Measurements from ENCODE around the gene SMG1. TPM values are rescaled to one million over a fixed set of nuclear protein-coding genes. Genes with fewer than 3 reads are reported as not detected.

SMG1 gene
- total and polyA plus RNA-seq, 4 donors: 11.3 to 139 (median 43.0) TPM

DNA sequence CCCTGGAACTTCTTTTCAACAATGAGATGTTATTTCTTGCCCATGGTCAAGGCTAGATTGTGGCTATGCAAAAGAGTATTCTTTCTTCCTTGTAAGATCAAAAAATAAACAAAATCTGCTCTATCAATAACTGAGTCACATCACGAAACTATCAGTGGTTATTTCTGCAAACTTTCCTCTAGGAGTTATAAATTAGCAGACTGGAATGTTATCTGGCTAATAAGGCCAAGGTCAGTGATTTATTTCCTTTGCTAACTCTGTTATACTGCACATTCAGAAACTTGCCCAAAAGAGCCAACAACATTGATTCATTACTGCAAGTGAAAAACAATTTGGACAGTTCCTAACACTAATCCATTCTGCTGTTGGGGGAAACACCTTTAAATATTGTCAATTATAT is 129.8 kb downstream of the SMG1 start:
- ATAC-seq (ENCODE audit: insufficient read depth, low FRiP score) (no peak), DNase-seq (no peak)
- Histone ChIP-seq H3K9me3 (ENCODE audit: control insufficient read depth in 4 of 4, insufficient read depth in 3 of 4, low read length in 3 of 4) (no peaks in the 10 kb centered on the region), H3K27ac (ENCODE audit: low read depth in 1 of 2, low read length in 1 of 2) (no peak overlapping the region), H3K4me3 (no peak overlapping the region), H3K9ac (ENCODE audit: insufficient read depth in 1 of 2, low read length in 2 of 2) (no peak overlapping the region), H3K36me3 (ENCODE audit: control insufficient read depth in 4 of 4, insufficient read depth in 4 of 4, low read length in 4 of 4) (peaks cover 11 to 41% (median 33%) of the 10 kb centered on the region in 4 donors), H3K27me3 (ENCODE audit: control insufficient read depth in 3 of 3, insufficient read depth in 3 of 3, low read length in 2 of 3) (no peaks in the 10 kb centered on the region), H3K4me1 (ENCODE audit: control insufficient read depth in 5 of 5, insufficient read depth in 5 of 5, low read length in 5 of 5) (peaks cover 0 to 27% (median 2%) of the 10 kb centered on the region in 5 donors)
- TF ChIP-seq, protein P1, sequence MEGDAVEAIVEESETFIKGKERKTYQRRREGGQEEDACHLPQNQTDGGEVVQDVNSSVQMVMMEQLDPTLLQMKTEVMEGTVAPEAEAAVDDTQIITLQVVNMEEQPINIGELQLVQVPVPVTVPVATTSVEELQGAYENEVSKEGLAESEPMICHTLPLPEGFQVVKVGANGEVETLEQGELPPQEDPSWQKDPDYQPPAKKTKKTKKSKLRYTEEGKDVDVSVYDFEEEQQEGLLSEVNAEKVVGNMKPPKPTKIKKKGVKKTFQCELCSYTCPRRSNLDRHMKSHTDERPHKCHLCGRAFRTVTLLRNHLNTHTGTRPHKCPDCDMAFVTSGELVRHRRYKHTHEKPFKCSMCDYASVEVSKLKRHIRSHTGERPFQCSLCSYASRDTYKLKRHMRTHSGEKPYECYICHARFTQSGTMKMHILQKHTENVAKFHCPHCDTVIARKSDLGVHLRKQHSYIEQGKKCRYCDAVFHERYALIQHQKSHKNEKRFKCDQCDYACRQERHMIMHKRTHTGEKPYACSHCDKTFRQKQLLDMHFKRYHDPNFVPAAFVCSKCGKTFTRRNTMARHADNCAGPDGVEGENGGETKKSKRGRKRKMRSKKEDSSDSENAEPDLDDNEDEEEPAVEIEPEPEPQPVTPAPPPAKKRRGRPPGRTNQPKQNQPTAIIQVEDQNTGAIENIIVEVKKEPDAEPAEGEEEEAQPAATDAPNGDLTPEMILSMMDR (IDR thresholded peaks at IDR 0.05; ENCODE audit: control extremely low read depth, extremely low read depth): no peak
- 89 to 97% methylated on average over 1 of the region's 1 CpG for WGBS, 2 donors

DNA sequence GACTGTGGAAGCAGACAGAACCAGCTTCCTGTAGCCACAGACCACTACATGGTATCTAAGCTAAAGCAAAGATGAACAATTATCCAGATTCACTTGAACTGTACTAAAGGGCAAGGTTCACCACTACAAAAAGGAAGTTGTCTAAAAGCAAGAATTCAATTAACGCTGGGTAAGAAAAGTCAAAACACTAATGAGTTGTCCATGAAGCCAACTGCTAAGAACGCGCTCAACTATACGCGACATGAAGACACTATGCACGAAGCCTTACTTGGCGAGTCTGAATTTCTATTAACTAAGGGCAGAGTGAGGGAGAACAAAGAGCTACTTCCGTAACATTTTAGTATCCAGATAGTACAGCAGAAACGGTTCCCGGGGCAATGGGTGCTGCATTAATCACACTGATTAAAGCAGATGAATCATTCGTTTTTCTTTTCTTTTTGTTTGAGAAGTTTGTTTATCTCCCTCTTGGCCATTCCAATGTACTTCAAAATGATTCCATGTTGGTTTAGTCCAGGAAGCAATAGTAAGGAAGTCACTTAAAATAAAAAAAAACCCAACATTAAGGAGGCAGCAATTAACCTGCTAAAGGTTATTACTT is 133.3 kb downstream of the SMG1 start:
- Histone ChIP-seq H3K27me3 (ENCODE audit: control insufficient read depth in 3 of 3, insufficient read depth in 3 of 3, low read length in 2 of 3) (no peaks in the 10 kb centered on the region), H3K4me3 (no peak overlapping the region), H3K36me3 (ENCODE audit: control insufficient read depth in 4 of 4, insufficient read depth in 4 of 4, low read length in 4 of 4) (peaks cover 13 to 49% (median 40%) of the 10 kb centered on the region in 4 donors), H3K9ac (ENCODE audit: insufficient read depth in 1 of 2, low read length in 2 of 2) (peak overlapping the region in 1 of 2 donors; percentile 32), H3K27ac (ENCODE audit: low read depth in 1 of 2, low read length in 1 of 2) (no peak overlapping the region), H3K9me3 (ENCODE audit: control insufficient read depth in 4 of 4, insufficient read depth in 3 of 4, low read length in 3 of 4) (no peaks in the 10 kb centered on the region), H3K4me1 (ENCODE audit: control insufficient read depth in 5 of 5, insufficient read depth in 5 of 5, low read length in 5 of 5) (peaks cover 6 to 15% (median 9%) of the 10 kb centered on the region in 5 donors)
- ATAC-seq (ENCODE audit: insufficient read depth, low FRiP score): no peak
- WGBS, 2 donors: 92 to 95% methylated on average over 11 of the region's 11 CpGs
- no peak for DNase-seq
- TF ChIP-seq, protein P1 (IDR thresholded peaks at IDR 0.05; ENCODE audit: control extremely low read depth, extremely low read depth): no peak

DNA sequence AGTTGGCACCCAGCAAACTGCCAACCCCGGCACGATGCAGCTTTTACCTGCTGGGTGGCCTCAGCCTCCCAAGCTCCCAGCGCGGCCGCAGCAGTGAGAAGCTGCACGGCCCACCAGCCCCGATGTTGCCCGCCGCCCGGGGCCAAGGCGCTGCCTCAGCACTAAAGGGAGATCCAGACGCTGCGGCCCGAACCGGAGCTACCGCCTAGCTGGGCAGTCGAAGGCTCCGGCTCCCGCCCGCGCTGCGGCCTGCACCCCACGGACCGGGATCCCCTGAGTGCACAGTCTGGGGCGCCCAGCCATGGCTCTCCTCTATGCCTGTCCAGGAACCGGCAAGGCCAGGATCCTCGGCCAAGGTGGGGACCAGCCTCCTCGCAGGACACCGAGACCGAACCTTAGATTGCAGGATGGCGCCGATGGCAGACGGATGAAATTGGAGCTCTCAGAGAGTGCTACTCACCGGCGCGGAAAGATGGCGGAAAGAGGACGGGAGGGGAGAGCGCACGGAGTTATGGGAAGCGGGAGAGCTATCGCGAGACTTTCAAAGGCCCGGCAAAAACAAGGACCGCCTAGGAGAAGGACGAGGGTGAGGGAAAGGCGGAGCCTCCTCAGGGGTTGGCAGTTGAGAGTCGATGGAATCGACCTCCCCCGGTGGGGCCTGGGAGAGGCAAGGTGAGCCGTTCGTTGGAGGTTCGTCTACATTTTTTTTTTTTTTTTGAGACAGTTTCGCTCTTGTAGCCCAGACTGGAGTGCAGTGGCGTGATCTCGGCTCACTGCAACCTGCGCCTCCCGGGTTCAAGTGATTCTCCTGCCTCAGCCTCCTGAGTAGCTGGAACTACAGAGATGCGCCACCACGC is 136.1 kb downstream of the SMG1 start, which contains the start of gene RPS15A:
Gene RPS15A, minus strand, starts transcription at position 485 of the 857 bp plus-strand sequence. CDS start 1,221 bp downstream, outside the sequence.
- DNase-seq: peak; percentile 95 to 99 (median 98)
- Histone ChIP-seq H3K9ac (ENCODE audit: insufficient read depth in 1 of 2, low read length in 2 of 2) (peak within 1 kb of the TSS; percentile 98), H3K27me3 (ENCODE audit: control insufficient read depth in 3 of 3, insufficient read depth in 3 of 3, low read length in 2 of 3) (no peaks in the 10 kb centered on the region), H3K9me3 (ENCODE audit: control insufficient read depth in 4 of 4, insufficient read depth in 3 of 4, low read length in 3 of 4) (no peaks in the 10 kb centered on the region), H3K27ac (ENCODE audit: low read depth in 1 of 2, low read length in 1 of 2) (peak within 1 kb of the TSS; percentile 84 to 96), H3K36me3 (ENCODE audit: control insufficient read depth in 4 of 4, insufficient read depth in 4 of 4, low read length in 4 of 4) (peaks cover 30 to 52% (median 50%) of the 10 kb centered on the region in 4 donors), H3K4me1 (ENCODE audit: control insufficient read depth in 5 of 5, insufficient read depth in 5 of 5, low read length in 5 of 5) (peaks cover 18 to 29% (median 23%) of the 10 kb centered on the region in 5 donors), H3K4me3 (peak within 1 kb of the TSS; percentile 99)
- TF ChIP-seq, protein P1 (IDR thresholded peaks at IDR 0.05; ENCODE audit: control extremely low read depth, extremely low read depth): no peak
- WGBS, 2 donors: 3% methylated on average over 60 of the region's 60 CpGs
- ATAC-seq (ENCODE audit: insufficient read depth, low FRiP score): peak; percentile 98
